GM13977 (cell line): ENCODE data around the gene RHOT2.

Experiments
- DNase-seq: peaks from one replicate; pipeline ENCODE4 v3.0.0; 2012; ENCODE audit warnings: low spot score
- CTCF ChIP-seq: IDR thresholded peaks from 2 replicates; pipeline ENCODE4 v1.5.1; 2012; ENCODE audit warnings: mild to moderate bottlenecking, control low read depth; ENCODE audit not compliant: insufficient read depth; ENCODE audit errors: extremely low read depth, missing control alignments
- in situ Hi-C: fragments of 300-500 bp; cut with MboI; formaldehyde crosslinking; loops from one replicate; pipeline ENCODE4 v1.12.0; 2022; ENCODE audit warnings: low sequenced_read_pairs, low pct_unique_long_range_greater_than_20kb, mixed read lengths, inconsistent platforms; ENCODE audit not compliant: unreplicated experiment

Gene RHOT2

GRCh38 chr16:633336-634050 lies 34.4 kb upstream of the RHOT2 start:
- in situ Hi-C loops, result no loop called here
- no peak for DNase-seq

GRCh38 chr16:634051-634670 lies 33.8 kb upstream of the RHOT2 start:
- DNase-seq, result no peak
- TF ChIP-seq CTCF, result no peak
- in situ Hi-C loops, result no loop called here

More at GRCh38 chr16:633336-634050, 34.4 kb upstream of the RHOT2 start:
- TF ChIP-seq CTCF, result no peak

GRCh38 chr16:634996-635395 lies 32.9 kb upstream of the RHOT2 start:
- DNase-seq, result no peak
- in situ Hi-C loops, result no loop called here
- TF ChIP-seq CTCF, result no peak

GRCh38 chr16:635573-636205 lies 32.2 kb upstream of the RHOT2 start:
- in situ Hi-C loops, result no loop called here
- TF ChIP-seq CTCF, result no peak
- no peak for DNase-seq

GRCh38 chr16:636206-637080 lies 31.5 kb upstream of the RHOT2 start, which contains the start of gene METTL26:
Gene METTL26, minus strand, starts transcription at chr16:636305. Its CDS starts 15 bp downstream, at chr16:636290.
- TF ChIP-seq CTCF, result no peak
- DNase-seq, result peak; percentile 99
- in situ Hi-C loops, result no loop called here
